ENCODE data around the gene KANSL1. TPM values are rescaled to one million over a fixed set of nuclear protein-coding genes. Genes with fewer than 3 reads are reported as not detected.
"Not testable (repeated sequence)": the region's sequence is repeated elsewhere in the genome, so short reads cannot be mapped to it uniquely, and the experiment has no call there.

Gene KANSL1
- total RNA-seq, 1 donor from 2014 or later = 124 TPM

DNA sequence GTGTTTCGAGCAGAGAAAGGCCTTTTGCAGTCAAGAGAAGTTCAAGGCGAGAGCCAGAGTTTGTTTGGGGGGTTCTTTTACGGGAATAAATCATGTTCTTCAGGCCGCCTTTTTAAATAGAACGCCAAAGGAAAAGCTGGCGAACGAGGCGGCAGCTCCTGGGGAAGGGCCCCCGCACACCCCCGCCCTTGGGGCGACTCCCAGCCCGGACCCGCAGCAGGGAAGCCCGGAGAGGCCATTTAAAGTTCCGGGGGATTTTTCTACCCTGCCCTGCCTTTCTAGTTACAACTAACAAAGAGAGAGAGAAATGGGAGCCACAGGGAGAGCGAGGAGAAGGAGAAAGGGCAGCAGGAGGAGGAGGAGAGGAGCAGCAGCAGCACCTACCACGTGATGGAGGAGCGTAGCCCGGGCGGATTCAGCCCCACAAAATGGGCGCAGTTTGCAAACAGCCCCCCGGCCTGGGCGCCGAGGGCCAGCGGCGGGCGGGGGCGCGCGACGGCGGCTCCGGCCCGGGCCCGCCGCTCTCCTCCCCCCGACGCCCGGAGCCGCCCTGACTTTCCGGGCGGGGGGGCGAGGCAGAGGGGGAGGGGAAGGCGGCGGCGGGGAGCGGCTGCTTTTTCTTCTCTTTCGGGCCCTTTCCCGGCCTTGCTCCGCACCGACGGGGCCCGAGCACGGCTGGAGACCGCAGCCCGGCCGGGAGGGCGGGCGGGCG is 634 bp downstream of the KANSL1 start:
- intact Hi-C loops (cut with micrococcal nuclease) = loop anchor here (5.0 kb wide), 2 partner anchors 35 to 1045 kb away; partner anchors contain the start of gene HEXIM1

DNA sequence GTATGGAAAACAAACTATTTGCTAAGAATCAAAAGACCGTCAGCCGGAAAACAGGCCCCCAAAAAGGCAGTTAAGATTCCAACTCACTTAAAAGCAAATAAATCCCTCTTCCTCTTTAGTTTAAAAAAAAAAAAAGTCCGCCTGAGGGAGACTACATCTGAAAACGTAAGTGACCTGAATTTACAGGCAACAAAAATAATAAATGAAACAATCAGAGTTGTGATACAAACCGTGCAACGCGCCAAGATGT is 1.1 kb downstream of the KANSL1 start:
- intact Hi-C loops (cut with micrococcal nuclease) = loop anchor here (5.0 kb wide), 2 partner anchors 35 to 1045 kb away; partner anchors contain the start of gene HEXIM1

DNA sequence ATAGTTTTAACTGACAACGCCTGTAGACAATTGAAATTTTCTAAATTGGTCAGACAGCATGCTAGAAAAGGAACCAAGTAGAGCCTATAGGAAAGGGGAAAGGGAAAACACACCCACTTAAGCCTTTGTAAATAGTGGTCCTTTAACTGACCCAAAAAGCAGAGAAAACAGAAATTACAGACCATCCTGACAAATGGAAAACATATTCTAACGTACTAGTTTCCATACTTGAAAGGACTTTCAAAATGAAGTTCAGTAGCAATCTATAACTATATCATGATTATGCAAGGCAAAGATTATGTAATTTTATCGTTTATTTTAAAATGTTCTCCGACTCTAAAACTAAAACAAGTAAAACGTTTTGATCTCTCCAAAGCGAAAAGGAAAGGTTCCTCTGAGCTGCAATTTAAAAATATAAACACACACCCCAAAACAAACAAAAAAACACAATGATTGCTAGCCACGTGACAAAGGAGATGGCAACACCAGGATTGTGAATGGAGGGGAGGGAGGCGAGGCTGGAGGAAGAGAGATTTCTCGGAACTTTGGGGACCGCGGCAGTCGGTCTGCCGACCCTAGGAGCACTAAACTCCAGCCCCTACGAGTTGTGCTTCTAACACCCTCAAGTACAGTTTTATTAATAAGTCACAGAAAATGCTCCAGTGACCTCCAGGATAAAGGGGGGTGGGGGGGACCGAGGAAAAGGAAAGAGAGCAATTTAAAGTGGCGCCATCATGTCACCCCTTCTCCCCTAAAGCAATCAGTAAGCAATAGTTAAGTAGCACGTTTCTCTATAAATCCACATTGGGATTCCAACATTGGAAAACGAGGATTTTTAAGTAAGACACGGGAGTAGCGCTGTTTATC is 1.7 kb downstream of the KANSL1 start:
- intact Hi-C loops (cut with micrococcal nuclease) = loop anchor here (5.0 kb wide), 2 partner anchors 36 to 1044 kb away; partner anchors contain the start of gene HEXIM1

DNA sequence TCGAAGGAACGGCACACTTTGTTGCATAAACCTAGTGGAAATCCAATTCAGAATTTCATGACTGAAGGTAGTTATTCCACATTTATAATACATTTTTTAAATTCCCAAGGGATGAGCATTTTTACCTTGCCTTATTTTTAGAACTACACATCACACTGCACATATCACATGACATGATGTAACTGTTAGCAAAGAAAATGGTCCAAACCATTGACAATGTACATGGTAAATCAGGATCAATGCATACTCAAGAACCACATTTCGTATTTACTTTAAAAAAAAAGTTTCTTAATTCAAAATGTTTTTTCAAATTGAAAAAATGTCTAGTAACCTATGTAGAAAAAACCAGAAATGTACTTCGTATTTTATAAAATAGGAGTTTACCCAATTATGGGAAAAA is 2.5 kb downstream of the KANSL1 start:
- intact Hi-C loops (cut with micrococcal nuclease) = loop anchor here (5.0 kb wide), 2 partner anchors 37 to 1043 kb away; partner anchors contain the start of gene HEXIM1

DNA sequence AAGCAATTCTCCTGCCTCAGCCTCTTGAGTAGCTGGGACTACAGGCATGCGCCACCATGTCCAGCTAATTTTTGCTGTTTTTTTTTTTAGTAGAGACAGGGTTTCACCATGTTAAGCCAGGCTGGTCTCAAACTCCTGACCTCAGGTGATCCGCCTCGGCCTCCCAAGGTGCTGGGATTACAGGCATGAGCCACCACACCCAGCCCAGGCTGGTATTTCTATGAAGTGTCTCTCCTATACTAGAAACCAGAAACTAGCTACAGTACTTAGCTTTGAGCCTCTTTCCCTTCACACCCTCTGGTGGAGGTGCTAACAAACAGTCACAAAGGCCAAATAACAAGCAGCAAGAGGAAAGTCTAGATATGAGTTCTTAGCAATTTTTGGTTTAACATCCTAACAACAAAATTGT is 6.4 kb downstream of the KANSL1 start:
- intact Hi-C loops (cut with micrococcal nuclease) = loop anchor here (1.0 to 5.0 kb wide), 5 partner anchors 32 to 185 kb away; no protein-coding TSS in a partner anchor

DNA sequence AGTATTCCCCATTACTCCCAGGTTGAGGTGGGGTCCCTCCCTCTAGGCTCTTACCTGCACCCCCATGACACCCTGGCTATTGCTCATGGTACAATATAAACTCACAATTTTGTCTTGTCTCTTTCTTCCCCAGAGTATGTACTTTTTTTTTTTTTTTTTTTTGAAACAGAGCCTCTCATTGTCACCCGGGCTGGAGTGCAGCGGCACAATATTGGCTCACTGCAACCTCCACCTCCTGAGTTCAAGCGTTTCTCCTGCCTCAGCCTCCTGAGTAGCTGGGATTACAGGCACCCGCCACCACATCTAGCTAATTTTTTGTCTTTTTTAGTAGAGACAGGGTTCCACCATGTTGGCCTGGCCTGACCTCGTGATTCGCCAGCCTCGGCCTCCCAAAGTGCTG is 8.5 kb downstream of the KANSL1 start:
- intact Hi-C loops (cut with micrococcal nuclease) = loop anchor here (5.0 kb wide), 1 partner anchor 82 kb away; no protein-coding TSS in a partner anchor

DNA sequence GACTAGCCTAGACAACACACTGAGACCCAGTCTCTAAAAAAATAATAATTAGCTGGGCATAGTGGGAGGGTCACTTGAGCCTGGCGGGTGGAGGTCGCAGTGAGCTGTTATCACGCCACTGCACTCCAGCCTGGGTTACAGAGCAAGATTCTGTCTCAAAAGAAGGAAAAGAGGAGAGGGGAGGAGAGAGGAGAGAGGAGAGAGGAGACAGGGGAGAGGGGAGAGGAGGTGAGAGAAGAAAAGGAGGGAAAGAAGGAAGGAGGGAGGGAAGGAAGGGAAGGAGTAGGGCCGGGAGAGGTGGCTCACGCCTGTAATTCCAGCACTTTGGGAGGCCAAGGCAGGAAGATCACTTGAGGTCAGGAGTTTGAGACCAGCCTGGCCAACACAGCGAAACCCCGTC is 9.8 kb downstream of the KANSL1 start:
- intact Hi-C loops (cut with micrococcal nuclease) = not testable (repeated sequence)

DNA sequence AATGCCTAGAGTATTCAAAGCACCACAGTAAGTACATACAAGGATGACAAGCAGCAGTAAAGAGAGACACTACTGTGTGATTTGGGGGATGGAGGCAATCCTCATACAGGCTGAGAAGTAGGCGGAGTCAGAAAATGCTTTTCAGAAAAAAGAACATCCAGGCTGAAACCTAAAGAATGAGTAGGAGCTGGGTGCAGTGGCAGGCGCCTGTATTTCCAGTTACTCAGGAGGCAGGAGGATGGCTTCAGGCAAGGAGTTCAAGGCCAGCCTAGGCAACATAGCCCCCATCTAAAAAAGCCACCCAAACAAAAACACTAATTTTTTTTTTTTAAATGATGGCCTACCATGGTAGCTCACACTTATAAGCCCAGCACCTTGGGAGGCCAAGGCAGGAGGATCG is 10.3 kb downstream of the KANSL1 start:
- intact Hi-C loops (cut with micrococcal nuclease) = no loop called here

DNA sequence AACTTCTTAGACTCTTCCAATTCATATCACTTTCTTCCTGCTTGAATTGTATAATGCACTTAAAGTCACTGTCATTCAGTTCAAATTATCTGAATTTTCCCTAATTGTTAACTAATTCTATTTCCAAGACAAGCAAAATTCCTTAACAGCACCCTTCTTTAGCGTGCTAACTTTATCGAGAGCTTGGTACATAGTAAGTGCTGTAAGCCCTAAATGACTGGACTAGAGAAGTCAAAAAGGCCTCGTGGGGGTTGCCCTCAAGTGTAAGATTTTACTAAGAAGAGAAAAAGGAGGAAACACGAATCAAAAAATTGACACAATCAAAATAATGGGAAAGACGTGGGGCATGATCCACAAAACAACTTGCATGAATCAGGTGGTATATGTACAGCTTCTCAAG is 11.3 kb downstream of the KANSL1 start:
- intact Hi-C loops (cut with micrococcal nuclease) = no loop called here

DNA sequence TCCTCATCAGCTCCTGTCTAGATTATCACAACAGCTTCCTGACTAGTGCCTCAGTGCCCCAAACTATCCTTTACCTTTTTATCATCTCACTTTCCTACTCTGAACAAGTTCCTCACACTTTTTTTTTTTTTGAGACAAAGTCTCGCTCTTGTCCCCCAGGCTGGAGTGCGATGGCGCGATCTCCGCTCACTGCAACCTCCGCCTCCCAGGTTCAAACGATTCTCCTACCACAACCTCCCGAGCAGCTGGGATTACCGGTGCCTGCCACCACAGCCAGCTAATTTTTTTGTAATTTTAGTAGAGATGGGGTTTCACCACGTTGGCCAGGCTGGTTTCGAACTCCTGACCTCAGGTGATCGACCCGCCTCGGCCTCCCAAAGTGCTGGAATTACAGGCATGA is 11.9 kb downstream of the KANSL1 start:
- intact Hi-C loops (cut with micrococcal nuclease) = not testable (repeated sequence)

DNA sequence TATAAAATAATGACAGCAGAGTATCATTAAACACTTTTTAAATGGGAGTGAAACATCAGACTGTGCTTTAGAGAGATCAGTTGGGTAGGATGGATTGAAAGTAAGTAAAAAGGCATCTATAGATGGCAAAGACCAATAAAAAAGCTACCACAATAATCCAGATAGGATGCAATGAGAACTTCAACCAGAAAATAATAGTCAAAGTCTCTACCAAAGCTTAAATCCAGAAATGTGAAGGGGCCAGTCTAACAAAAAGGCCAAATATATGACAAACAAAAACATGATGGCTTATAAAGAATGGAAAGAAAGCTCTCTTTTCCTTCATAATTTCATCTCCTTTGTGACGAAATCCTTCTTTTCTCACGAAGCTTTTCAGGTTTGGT is 12.3 kb downstream of the KANSL1 start:
- intact Hi-C loops (cut with micrococcal nuclease) = no loop called here

DNA sequence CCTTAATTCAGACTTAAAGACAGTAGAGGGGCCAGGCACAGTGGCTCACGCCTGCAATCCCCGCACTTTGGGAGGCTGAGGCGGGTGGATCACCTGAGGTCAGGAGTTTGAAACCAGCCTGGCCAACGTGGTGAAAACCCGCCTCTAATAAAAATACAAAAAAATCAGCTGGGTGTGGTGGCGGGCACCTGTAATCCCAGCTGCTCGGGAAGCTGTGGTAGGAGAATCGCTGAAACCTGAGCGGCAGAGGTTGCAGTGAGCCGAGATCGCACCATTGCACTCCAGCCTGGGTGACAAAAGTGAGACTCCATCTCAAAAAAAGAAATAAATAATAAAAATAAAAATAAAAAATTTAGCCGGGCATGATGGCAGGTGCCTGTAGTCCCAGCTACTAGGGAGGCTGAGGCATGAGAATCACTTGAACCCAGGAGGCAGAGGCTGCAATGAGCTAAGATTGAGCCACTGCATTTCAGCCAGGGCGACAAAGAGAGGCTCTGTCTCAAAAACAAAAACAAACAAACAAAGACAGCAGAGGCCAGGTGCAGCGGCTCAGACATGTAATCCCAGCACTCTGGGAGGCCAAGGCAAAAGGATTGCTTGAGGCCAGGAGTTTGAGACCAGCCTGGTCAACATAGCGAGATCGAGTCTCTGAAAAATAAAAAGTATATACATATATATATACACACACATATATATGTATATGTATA is 12.9 kb downstream of the KANSL1 start:
- intact Hi-C loops (cut with micrococcal nuclease) = not testable (repeated sequence)

DNA sequence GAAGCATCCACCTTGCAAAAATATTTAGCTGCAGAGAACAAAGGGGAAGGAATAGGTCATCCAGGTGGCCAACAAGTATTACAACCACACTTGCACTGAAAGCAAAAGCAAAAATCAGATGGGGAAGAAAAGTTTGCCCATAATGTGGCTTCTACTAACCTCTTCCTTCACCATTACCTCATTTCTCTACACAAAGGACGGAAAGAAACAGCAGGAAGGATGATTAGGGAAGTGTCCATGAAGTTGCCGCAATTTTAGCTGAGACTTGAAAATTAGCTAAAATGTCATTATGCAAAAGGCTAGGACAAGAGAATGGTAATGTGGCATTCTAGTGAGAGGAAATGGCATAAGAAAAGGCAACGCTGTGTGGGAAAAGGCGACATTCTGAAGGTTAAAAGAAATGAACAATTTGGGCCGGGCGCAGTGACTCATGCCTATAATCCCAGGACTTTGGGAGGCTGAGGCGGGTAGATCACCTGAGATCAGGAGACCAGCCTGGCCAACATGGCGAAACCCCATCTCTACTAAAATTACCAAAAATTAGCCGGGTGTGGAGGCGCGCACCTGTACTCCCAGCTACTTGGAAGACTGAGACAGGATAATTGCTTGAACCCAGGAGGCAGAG is 13.7 kb downstream of the KANSL1 start:
- intact Hi-C loops (cut with micrococcal nuclease) = loop anchor here (1.0 to 2.0 kb wide), 2 partner anchors 15 to 25 kb away; no protein-coding TSS in a partner anchor

DNA sequence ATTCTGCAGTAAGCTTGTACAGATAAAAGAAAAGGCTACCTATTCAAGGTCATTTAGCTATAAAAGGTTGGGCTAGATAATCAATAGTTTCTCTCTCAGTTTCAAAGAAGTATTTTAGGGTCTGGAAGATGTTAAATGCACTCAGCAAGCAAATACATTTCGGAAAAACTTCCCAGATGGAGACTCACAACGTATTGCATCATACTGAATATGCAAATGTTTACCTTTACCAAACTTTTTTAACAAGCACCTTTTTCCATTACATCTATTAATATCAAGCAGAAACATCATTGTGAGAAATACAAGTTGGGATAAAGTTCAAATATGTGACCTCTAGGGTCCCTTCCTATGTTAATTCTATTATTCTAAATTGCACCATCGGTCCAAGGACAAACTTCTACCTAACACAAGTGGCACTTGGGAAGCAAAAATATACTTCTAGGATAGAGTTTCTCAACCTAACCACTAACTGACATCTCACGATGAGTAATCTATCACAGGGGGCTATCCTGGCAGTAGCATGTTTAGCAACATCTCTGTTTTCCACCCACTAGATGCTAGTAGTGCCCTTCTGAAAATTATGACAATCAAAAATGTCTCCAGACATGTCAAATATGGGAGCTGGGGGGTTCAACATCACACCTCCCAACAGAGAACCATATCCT is 14.5 kb downstream of the KANSL1 start:
- intact Hi-C loops (cut with micrococcal nuclease) = loop anchor here (1.0 to 2.0 kb wide), 2 partner anchors 16 to 24 kb away; no protein-coding TSS in a partner anchor

DNA sequence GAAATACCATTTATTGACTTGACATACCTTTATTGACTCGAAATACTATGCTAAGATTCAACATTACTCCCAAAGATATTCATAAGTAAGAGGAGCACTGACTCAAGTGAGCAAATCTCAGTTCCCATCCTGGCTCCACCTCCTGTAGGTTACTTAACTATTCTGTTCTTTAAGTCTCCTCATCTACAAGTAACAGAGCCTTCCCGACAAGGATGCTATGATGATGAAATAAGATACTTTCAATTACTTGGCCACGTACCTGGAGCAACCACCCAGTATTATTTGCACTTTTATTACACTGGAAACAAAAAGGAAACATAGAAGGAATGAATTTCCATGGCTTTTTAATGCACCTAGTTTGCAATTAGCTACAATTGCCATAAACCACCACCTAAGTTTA is 16.3 kb downstream of the KANSL1 start:
- intact Hi-C loops (cut with micrococcal nuclease) = no loop called here

DNA sequence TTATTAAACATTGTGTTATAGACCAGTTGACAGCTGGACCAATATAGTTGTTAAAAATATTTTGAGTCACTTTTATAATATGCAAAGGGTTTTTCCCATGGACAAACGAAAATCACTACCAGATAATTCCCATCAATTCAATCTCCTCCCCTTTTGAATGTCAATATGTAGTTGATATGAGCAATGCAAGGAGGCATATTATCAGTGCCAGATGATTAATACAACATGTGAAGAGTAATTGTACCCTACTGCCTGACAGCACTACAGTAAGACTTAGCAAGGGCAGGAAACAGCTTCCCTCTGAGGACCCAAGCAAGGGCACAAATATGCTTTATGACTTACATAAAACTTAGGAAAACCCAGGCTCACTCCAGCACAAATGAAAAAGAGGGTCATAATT is 17.3 kb downstream of the KANSL1 start:
- intact Hi-C loops (cut with micrococcal nuclease) = no loop called here

DNA sequence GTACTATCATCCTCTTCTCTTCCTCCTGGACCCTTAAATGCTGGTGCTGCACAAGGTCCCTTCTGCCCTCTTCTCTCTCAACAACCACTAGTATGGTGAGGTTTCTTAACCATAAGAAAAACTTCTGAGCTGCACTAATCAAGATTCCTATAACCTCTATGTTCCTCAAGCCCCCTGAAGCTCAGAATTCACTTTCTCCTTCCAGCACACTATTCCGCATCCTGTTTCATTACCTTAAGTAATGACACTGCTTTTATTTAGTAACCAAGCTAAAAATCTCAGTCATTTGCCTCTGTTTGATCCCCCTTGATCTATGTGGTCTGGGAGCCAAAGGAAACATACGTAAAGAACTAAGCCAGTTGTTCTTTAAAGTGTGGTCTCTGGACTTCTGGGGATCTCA is 20.1 kb downstream of the KANSL1 start:
- intact Hi-C loops (cut with micrococcal nuclease) = no loop called here

DNA sequence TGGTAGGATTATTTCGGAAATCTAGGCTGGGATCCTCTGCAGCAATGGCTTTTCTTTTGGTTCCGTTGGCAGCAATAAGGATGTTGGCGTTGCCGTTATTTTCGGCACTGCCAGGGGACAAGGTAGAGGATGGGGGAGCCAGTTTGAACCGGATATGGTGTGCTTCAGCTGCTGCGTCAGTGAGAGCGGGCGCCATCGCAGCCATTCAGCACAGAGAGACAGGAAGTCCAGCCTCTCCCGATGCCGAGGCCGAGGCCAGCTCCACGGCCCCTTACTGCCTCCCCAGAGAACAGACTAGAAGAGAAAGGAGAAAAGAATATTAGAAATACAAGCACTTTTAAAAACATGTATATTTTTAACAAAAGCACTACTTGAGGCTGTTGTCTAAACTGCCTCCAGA is 21.3 kb downstream of the KANSL1 start:
- intact Hi-C loops (cut with micrococcal nuclease) = no loop called here

DNA sequence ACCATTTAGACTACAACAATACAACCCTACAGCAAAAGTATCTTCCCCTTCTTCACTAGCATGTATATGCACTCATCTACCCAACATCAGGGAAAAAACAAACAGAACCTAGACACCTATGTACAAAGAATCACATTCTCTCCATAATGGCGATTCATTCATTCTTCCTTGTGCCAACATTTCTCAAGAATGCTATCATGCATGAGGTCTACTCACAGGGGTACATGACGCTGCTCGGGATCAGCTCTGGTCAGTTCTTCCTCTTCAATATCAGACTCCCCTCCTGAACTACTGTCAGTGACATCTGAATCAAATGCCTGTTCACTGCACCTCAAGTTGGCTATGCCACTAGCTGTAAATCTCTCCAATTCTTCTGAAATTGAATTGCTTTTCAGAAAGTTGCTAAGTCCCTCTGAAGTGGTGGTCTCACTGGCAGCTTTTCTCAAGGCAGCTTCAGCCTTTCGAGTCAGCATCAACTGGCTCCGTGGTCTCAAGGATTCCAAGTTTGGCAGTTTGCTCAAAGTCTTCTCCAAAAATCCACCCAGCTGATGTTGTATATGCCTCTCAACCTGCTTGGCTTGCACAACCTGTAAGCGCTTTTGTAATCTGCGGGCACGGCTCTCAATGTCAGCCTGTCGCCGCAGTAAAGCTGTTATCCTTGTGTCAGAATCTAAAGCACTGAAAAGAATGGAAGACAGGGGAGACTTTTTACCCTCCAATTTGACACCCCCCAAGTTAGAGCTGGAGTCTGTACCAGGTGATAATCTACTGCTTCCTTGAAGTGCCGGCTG is 22.4 kb downstream of the KANSL1 start:
- intact Hi-C loops (cut with micrococcal nuclease) = no loop called here
